ENCODE data around the gene AADAT.
A peak's percentile ranks its signal among the peaks of the same experiment; 100 is the strongest.

The AADAT gene

GRCh38 chr4:170035845-170036244, 53.9 kb downstream of the AADAT start:
- H3K4me3 ChIP-seq (ENCODE audit: low read depth, low read length), result no peak overlapping the region

- H3K4me3 ChIP-seq (ENCODE audit: low read depth, low read length), result no peak overlapping the region
Measured at GRCh38 chr4:170035231-170035630, 54.5 kb downstream of the AADAT start.

- no peak overlapping the region for H3K4me3 ChIP-seq (ENCODE audit: low read depth, low read length)
Measured at GRCh38 chr4:170033999-170034398, 55.8 kb downstream of the AADAT start.

GRCh38 chr4:170030121-170030520, 59.6 kb downstream of the AADAT start:
- no peak overlapping the region for H3K4me3 ChIP-seq (ENCODE audit: low read depth, low read length)

GRCh38 chr4:170027181-170027829, 62.5 kb downstream of the AADAT start:
- H3K4me3 ChIP-seq (ENCODE audit: low read depth, low read length), result peak overlapping the region; percentile 75

- peak within 1 kb of the TSS; percentile 75 for H3K4me3 ChIP-seq (ENCODE audit: low read depth, low read length)
Measured at GRCh38 chr4:170026253-170027021, 63.3 kb downstream of the AADAT start, which contains the start of gene MFAP3L. TSS of gene MFAP3L (minus strand) at chr4:170026395. CDS start at chr4:170005877, 20,518 bp downstream.

GRCh38 chr4:170025523-170026252, 64.1 kb downstream of the AADAT start:
- H3K4me3 ChIP-seq (ENCODE audit: low read depth, low read length), result peak overlapping the region; percentile 59

GRCh38 chr4:170022211-170022610, 67.5 kb downstream of the AADAT start:
- H3K4me3 ChIP-seq (ENCODE audit: low read depth, low read length), result no peak overlapping the region

GRCh38 chr4:170017252-170017651, 72.5 kb downstream of the AADAT start:
- H3K4me3 ChIP-seq (ENCODE audit: low read depth, low read length), result no peak overlapping the region

- H3K4me3 ChIP-seq (ENCODE audit: low read depth, low read length), result no peak overlapping the region
Measured at GRCh38 chr4:170015285-170015684, 74.5 kb downstream of the AADAT start.

- no peak overlapping the region for H3K4me3 ChIP-seq (ENCODE audit: low read depth, low read length)
Measured at GRCh38 chr4:170014359-170015011, 75.3 kb downstream of the AADAT start.

GRCh38 chr4:170012629-170012958, 77.2 kb downstream of the AADAT start:
- no peak overlapping the region for H3K4me3 ChIP-seq (ENCODE audit: low read depth, low read length)

GRCh38 chr4:170011921-170012628, 77.7 kb downstream of the AADAT start:
- no peak overlapping the region for H3K4me3 ChIP-seq (ENCODE audit: low read depth, low read length)

Measured in iPS-11a (cell line).